Measurements from ENCODE around the gene GPX7.

GPX7 gene

DNA sequence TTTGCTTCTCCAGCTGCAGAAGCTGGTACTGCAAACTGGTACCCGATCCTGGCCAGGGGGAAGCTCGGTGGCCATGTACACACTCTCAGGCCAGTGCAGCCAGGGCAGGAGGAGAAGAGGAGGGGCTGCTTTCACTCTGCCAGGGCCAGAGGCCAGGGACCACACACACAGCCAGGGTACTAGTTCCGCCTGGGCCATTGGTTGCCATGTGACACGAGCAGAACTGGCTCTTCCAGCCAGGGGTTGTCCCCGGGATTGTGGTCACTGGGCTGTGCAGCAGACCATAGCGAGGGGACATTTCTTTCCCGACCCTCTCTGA is 27.1 kb downstream of the GPX7 start:
- no peak for DNase-seq (ENCODE audit: low read depth)

DNA sequence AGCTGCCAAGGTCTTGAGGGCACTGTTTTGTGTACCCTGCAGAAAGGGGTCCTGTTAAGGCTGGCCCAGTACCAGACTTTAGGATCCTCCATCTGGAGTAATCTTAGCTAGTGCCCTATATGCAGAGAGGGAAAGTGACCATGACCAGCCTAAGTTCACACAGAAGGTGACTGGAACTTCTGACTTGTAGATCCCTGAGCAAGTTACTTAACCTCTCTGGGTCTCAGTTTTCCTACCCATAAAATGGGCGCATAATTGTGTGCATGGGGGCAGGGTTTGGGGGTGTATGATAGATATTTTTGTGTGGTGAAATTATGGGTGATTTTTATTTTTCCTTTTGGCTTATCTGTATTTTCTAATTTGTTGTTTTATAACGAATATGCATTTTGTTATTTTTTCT is 27.5 kb downstream of the GPX7 start:
- DNase-seq (ENCODE audit: low read depth), result no peak

DNA sequence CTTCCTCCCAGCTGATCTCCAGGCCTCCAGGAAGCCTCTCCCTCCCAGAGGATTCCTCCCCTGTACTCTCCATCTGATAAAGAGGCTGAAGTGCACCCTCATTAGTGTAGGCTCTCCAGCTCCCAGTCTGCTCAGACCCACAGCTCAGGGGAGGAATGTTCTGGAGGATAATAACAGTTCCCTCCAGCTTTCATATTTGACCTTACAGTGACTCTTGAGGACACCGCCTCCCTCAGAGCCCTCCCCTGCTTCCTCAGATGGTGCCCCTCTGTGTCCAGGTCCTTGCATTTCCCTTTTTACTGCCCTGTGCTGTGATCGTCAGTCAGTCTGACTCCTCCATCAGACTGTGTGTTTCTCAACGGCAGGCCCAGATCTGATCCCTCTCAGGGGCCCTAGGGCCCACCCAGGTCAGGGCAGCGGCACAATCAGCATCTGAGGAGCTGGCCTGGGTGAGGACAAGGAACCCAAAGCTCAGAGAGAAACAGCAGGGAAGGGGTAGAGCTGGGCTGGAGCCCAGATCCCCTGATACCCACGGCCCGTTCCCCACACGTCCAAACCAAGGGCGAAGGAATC is 29.7 kb downstream of the GPX7 start:
- DNase-seq (ENCODE audit: low read depth), result no peak

DNA sequence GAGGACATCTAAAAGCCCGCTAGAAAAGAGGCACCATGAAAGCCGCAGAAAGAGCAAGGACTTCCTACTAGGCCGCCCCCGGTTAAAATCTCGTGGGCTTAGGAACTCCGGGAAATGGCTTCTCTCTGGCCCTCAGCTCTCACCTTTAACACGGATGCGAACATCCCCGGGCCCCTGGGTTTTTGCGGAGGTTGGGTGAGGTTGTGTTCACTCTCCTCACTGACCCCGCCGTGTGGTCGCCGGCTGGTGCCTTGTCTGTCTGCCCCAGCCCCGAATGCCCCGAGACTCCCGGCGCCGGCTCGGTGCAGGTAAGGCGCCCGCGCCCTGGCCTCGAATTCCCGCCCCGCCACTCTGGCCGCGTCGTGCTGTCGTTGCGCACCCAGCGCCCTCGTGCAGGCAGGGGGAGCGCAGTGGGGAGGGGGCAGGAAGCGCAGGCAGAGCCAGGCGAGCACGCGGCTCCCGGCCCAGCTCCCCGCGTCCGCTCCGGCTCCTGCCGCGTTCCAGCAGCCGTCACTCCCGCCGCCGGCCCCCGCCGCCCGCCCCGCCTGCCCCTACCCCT is 30.6 kb downstream of the GPX7 start, which contains the start of gene SHISAL2A:
TSS of gene SHISAL2A (plus strand) at position 437 of the 559 bp plus-strand sequence. CDS start 326 bp downstream, outside the sequence.
- DNase-seq (ENCODE audit: low read depth), result no peak

DNA sequence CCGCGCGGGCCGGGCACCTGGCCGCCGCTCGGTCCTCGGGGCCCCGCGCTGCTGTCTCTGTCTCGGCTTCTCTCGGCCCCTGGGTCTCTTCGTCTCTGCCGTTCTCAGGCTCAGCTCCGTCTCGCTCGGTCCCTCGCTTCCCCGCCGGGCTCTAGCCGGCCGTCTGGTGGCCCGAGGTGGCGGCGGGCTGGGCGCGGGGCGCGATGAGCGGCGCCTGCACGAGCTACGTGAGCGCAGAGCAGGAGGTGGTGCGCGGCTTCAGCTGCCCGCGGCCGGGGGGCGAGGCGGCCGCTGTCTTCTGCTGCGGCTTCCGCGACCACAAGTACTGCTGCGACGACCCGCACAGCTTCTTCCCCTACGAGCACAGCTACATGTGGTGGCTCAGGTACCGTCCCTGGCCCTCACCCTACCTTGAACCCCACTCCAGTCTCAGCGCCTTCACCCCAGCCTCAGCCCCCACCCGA is 31.2 kb downstream of the GPX7 start:
- DNase-seq (ENCODE audit: low read depth), result no peak

DNA sequence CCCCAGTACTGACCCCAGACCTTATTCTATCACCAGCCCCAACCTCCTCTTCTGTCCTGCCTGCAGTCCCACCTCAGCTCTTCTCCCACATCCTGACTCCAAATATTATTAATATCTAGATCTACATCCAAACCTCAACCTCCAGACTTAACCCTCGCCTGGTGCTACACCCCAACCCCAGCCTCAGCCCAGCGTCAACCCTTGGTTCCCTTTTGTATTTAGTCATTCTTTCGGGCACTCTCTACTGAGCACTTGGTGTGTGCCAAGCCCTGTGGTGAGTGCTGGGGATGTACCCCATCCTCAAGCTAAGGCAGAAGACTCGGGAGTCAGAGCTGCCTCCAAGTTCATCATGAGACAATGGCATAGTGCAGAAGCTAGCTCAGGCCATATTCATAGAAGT is 31.9 kb downstream of the GPX7 start:
- DNase-seq (ENCODE audit: low read depth), result no peak

DNA sequence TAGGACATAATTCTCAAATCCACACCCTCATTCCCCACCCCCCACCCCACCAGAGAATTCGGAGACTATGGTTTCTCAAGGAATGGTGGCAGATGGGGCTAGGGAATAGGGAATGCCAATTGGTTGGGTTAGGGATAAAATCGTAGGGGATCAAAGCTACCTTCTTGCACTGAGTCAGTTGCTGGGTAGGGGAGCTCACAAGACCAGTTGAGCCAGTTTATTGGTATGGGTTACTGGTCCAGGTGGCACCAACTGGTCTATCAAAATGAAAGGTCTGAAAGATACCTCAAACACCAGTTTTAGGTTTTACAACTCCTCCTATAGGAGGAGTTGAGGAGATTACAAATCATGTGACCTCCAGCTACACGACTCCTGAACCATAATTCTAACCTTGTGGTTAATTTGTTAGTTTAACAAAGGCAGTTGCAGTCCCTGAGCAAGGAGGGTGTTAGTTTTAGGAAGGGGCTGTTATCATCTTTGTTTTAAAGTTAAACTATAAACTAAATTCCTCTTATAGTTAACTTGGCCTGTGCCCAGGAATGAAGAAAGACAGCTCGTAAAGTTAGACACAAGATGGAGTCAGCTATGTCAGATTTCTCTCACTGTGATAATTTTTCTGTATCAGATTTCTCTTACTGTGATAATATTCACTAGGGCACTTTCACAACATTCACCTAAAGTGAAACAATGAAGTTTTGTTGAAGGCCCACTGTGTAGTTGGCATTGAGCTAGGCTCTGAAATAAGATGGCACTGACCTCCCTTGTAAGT is 33.3 kb downstream of the GPX7 start:
- no peak for DNase-seq (ENCODE audit: low read depth)

DNA sequence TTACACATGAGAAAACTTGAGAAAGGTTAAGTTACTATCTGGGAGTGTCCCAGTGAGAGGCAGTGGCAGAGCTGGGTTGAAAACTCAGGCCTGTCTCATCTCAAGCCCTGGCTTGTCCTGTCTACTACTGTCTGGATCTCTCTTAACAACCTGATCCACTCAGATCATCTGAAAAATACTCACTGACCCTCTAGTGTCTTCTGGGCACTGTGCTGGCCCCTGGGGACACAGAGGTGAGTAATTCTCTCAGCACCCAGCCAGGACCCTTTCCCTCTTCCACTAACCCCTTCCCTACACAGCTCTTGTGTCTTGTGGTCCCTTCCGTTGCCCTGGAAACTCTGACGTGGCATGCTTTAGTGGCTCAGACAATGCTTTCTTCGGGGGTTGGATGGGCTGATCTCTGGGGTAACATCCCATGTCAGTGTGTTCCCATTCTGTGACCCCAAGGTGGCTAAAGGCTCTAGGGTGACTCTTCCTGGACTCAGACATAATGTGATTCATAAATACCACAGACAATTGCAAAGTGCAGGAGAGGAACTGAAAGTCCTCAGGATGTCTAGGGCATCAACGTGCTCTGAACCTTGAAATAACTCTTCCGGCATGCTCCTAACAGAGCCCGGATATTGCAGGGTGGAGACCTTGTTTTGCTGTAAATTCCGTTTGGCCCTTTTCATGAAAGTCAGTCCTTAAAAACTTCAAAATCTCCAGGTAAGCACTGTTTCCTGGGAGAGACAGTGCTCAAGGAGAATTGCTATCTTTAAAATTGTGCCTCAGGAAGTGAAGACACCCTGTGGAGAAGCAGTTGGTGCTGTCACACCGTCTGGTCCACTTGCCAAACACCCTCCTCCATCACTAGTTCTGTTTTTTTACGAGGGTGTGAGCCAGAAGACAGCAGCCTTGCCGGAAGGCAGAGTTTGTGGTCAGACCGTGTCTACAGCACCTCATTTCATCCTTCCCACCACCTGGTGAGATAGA is 34.8 kb downstream of the GPX7 start:
- DNase-seq (ENCODE audit: low read depth), result no peak

DNA sequence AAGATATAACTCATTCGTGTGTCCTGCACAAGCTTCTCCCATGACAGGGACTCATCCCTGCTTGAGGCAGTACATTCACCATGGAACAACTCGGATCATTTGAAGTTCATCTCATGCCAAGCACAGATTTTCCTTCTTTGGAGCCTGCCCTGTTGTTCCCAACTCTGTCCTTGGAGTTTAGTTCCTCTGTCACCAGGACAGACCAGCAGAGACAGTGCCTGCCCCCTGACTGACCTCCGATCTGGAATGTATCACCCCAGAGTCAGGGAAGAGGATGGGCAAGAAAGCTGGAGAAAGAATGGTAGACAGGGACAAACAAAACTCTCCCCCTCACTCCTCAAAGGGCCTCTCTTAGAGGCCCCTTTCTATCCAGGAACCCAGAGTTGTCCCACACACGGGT is 35.8 kb downstream of the GPX7 start:
- no peak for DNase-seq (ENCODE audit: low read depth)

DNA sequence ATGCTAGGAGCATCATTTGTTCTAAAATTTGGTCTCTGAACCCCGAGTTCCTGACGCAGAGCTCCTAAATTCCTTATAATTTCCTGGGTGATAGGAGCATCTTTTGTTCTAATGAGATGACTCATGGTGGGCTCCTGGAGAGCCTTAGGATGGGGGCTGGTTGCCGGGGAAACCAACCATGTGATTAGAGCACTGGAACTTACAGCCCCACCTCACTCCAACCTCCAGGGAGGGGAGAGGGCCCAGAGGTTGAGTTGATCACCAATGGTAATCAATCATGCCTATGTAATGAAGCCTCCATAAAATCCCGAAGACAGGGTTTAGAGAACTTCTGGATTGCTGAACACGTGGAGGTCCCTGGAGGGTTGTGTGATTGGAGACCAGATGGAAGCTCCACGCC is 38.5 kb downstream of the GPX7 start:
- no peak for DNase-seq (ENCODE audit: low read depth)

DNA sequence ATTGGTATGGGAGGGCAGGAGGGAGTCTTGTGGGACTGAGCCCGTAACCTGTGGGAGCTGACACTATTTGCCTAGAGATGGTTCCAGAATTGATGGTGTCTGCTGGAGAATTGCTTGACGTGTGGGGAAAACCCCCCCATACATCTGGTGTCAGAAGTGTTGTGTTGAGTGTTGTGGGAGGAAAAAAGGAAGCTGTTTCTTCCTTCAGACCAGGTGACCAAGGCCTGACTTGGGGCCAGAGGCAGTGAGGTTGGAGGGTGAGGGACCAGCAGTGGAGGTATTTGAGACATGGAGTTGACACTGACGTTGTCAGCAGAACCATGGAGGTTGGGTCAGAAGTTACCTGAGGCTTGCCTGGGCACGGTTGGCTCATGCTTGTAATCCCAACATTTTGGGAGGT is 39.1 kb downstream of the GPX7 start:
- no peak for DNase-seq (ENCODE audit: low read depth)

DNA sequence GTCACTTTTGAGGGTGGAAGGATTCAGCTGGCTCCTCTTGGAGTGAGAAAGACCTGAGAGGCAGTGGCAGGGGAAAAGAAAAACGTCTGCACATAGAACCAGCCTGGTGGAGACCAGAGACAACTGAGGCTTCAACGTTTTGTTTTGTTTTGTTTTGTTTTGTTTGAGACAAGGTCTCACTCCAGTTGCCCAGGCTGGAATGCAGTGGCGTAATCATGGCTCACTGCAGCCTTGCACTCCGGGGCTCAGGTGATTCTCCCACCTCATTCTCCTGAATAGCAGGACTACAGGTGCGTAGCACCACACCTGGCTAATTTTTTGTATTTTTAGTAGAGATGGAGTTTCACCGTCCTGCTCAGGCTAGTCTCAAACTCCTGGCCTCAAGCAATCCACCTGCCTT is 43.1 kb downstream of the GPX7 start:
- DNase-seq (ENCODE audit: low read depth), result no peak

DNA sequence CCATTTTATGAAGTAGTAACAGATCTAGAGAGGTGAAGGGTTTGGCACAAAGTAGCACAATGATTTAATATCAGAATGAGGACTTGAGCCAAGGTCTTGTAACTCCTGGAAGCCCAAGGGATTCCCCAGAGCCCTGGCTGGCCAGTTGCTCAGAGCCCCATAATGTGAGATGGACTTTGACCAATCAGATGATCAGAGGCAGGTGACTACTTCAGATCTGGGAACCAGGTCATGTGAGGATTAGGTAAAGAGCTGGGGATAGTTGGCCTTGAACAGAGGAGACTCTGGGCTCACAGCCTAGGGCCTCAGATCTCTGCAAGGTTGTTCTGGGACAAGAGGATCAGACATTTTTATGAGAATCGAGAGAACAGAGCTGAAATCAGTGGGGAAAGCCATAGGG is 49.7 kb downstream of the GPX7 start:
- DNase-seq (ENCODE audit: low read depth), result no peak

DNA sequence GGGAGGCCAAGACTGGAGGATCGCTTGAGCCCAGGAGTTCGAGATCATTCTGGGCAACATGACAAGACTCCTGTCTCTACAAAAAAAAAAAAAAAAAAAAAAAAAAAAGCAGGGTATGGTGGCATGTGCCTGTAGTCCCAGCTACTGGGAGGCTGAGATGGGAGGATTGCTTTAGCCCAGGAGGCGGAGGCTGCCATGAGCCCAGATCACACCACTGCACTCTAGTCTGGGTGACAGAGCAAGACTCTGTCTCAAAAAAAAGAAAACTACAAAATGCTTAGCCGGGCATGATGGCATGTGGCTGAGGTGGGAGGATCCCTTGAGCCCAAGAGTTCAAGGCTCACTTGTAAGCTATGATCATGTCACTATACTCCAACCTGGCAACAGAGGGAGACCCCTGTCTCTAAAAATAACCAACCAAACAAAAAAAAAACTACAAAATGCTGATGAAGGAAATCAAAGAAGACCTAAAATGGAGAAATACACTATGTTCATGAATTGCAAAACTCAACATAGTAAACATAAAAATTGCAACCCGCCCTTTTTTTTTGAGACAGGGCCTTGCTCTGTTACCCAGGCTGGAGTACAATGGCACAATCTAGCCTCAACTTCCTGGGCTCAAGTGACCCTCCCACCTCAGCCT is 51.2 kb downstream of the GPX7 start:
- DNase-seq (ENCODE audit: low read depth), result no peak

DNA sequence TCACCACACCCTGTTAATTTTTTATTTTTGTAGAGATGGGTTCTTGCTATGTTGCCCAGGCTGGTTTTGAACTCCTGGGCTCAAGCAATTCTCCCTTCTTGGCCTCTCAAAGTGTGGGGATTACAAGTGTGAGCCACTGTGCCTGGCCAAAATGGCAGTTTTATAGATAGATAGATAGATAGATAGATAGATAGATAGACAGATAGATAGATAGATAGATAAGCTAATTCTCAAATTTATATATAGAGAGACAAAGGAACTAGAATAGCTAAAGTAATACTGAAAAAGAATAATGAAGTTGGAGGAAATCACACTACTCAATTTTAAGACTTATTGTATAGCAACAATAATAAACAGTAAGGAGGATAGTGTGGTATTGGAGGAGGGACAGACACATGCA is 51.9 kb downstream of the GPX7 start:
- DNase-seq (ENCODE audit: low read depth), result no peak

DNA sequence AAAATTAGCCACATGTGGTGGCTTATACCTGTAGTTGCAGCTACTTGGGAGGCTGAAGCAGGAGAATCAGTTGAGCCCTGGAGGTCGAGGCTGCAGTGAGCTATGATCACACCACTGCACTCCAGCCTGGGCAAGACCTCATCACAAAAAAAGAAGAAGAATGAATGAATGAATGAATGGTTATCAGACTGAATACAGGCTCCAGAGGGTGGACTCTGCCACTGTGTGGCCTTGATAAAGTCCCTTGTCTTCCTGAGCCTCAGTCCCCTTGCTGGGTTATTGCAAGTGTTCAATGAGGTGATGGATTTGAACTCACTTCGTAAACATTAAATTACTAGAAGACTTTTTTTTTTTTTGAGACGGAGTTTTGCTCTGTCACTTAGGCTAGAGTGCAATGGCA is 55.5 kb downstream of the GPX7 start:
- DNase-seq (ENCODE audit: low read depth), result no peak

Data from fibroblast of the conjunctiva (primary cell).